Pancreas (tissue), 10 donors: ENCODE measurements around the gene CNPY3. TPM values are rescaled to one million over a fixed set of nuclear protein-coding genes. Genes with fewer than 3 reads are reported as not detected.
"Not testable (repeated sequence)": the region's sequence is repeated elsewhere in the genome, so short reads cannot be mapped to it uniquely, and the experiment has no call there.

Experiments used
- ATAC-seq, 4 donors: fragments of 200-7000 bp; cut with Tn5 transposase; one replicate each; pipeline versions ENCODE4 v1.8.0 to v1.9.1; 2020; ENCODE audit warnings: mild to moderate bottlenecking in 4 of 4, moderate library complexity in 4 of 4
- DNase-seq, 6 donors: peaks; one replicate each; pipeline ENCODE4 v3.0.0-alpha.2; 2020
- FAIRE-seq: peaks from 2 replicates; lab custom pipeline; 2012; peaks lifted over from hg19 to GRCh38; lab: Jason Lieb, UNC
- H3K27ac ChIP-seq, 4 donors: fragments of 200-600 bp; sonication (generic); 1 replicate in 3 of 4; 2 replicates in 1 of 4; pipeline versions ENCODE4 v1.5.0 to v1.8.0; 2020
- H3K27me3 ChIP-seq, 4 donors: fragments of 200-600 bp; one replicate each; pipeline ENCODE4 v1.8.0; 2021
- H3K36me3 ChIP-seq, 3 donors: fragments of 200-600 bp; sonication (generic) in 1 of 3; one replicate each; pipeline versions ENCODE4 v1.5.0 to v1.8.0; 2020 to 2021
- H3K4me1 ChIP-seq, 3 donors: fragments of 200-600 bp; one replicate each; pipeline ENCODE4 v1.8.0; 2021
- H3K4me3 ChIP-seq, 4 donors: fragments of 200-600 bp; sonication (generic) in 2 of 4; one replicate each; pipeline versions ENCODE4 v1.5.0 to v1.8.0; 2020 to 2021
- H3K9me3 ChIP-seq, 4 donors: fragments of 200-600 bp; one replicate each; pipeline ENCODE4 v1.8.0; 2021
- CTCF ChIP-seq, 4 donors: fragments of 200-600 bp; sonication (generic) in 3 of 4; IDR thresholded peaks; one replicate each; pipeline versions ENCODE4 v1.5.0 to v1.8.0; 2021; ENCODE audit warnings: antibody characterized with exemption in 4 of 4
- WGBS, 2 donors: extraction: QIAGEN DNeasy Blood & Tissue Kit; methylation state at CpG; one replicate each; pipeline ENCODE4 v1.1.7; 2013; 5-methylcytosine and 5-hydroxymethylcytosine counted together
- intact Hi-C, 3 donors: fragments of 100-400 bp; cut with DNase I; formaldehyde crosslinking; loops; one replicate each; pipeline versions ENCODE4 v1.11.1 to v1.14.2; 2022
- polyA plus RNA-seq, 2 donors: library from polyadenylated mRNA; stranded (reverse); fragments of 200-250 nt; gene quantifications; one replicate each; pipeline ENCODE4 v1.2.3, GENCODE V29; 2013
- total RNA-seq, 6 donors: library from RNA; stranded (reverse); fragmentation: NEBNext Ultra II Directional in 4 of 6; extraction: Animal tissue kit (Norgen Biotek cat#: 25700) in 4 of 6; gene quantifications; one replicate each; pipeline versions ENCODE4 v1.2.1 to v1.2.4, GENCODE V29; 2021 to 2023
- donor health status: healthy with polysubstance abuse.
- donor health status: DM: no; HTN: no; CAD: no; lungs with moderate emphysema.
- donor health status: DM: no; HTN: no; CAD: no.
- donor health status: control.
- donor health status: control.
- donor health status: Bipolar disorder and iron deficiency.
- donor health status: DM: yes; HTN: yes; CAD: no.
- donor health status: DM: no; HTN: no; CAD: no.
- donor health status: DM: no; HTN: no; CAD: no.
- donor health status: DM: yes; HTN: yes; CAD: no.

CNPY3 gene
- total and polyA plus RNA-seq, 8 donors: 28.3 to 59.7 (median 38.1) TPM

- no peak for FAIRE-seq
- H3K27me3 ChIP-seq: no peaks in the 10 kb centered on the region
- 0% methylated on average over 63 of the region's 63 CpGs for WGBS, 2 donors
Measured at GRCh38 chr6:42890311-42891198, 38.7 kb upstream of the CNPY3 start.

GRCh38 chr6:42891199-42891722, 38.0 kb upstream of the CNPY3 start:
- no peak for DNase-seq
- Histone ChIP-seq H3K36me3 (no peaks in the 10 kb centered on the region), H3K27ac (peak overlapping the region; percentile 84 to 89 (median 86)), H3K4me1 (peaks cover 0 to 5% (median 3%) of the 10 kb centered on the region in 3 donors), H3K27me3 (no peaks in the 10 kb centered on the region), H3K4me3 (peak overlapping the region; percentile 69 to 96 (median 89)), H3K9me3 (no peaks in the 10 kb centered on the region)
- TF ChIP-seq CTCF (IDR thresholded peaks at IDR 0.05): no peak
- FAIRE-seq: no peak
- intact Hi-C loops: no loop called here
- ATAC-seq: no peak
- 28 to 31% methylated on average over 17 of the region's 17 CpGs for WGBS, 2 donors

More at GRCh38 chr6:42890311-42891198, 38.7 kb upstream of the CNPY3 start:
- Histone ChIP-seq H3K9me3 (no peaks in the 10 kb centered on the region), H3K27ac (peak overlapping the region; percentile 84 to 89 (median 86)), H3K36me3 (peaks cover 0 to 7% (median 6%) of the 10 kb centered on the region in 3 donors), H3K4me3 (peak overlapping the region; percentile 69 to 96 (median 89)), H3K4me1 (peaks cover 0 to 5% (median 3%) of the 10 kb centered on the region in 3 donors)
- ATAC-seq: peak; percentile 98 to 100 (median 99)
- intact Hi-C loops: no loop called here
- no peak for TF ChIP-seq CTCF (IDR thresholded peaks at IDR 0.05)
- DNase-seq: peak; percentile 85 to 95 (median 92)

GRCh38 chr6:42894041-42894828, 35.0 kb upstream of the CNPY3 start:
- H3K4me3 ChIP-seq, FAIRE-seq, H3K27ac ChIP-seq, intact Hi-C loops, H3K9me3 ChIP-seq, H3K4me1 ChIP-seq, ATAC-seq, DNase-seq, H3K36me3 ChIP-seq, H3K27me3 ChIP-seq: not testable (repeated sequence)
- WGBS, 2 donors: 53 to 54% methylated on average over 19 of the region's 19 CpGs

- intact Hi-C loops: no loop called here
- H3K36me3 ChIP-seq: no peaks in the 10 kb centered on the region
- FAIRE-seq (no peak), ATAC-seq (no peak), DNase-seq (no peak)
- WGBS, 2 donors: 73 to 80% methylated on average over 10 of the region's 10 CpGs
- H3K27me3 ChIP-seq: no peaks in the 10 kb centered on the region
- no peak overlapping the region for H3K27ac ChIP-seq
- H3K9me3 ChIP-seq: no peaks in the 10 kb centered on the region
- no peak for TF ChIP-seq CTCF (IDR thresholded peaks at IDR 0.05)
- no peaks in the 10 kb centered on the region for H3K4me1 ChIP-seq
- H3K4me3 ChIP-seq: no peak overlapping the region
Measured at GRCh38 chr6:42896178-42896719, 33.0 kb upstream of the CNPY3 start.

GRCh38 chr6:42898891-42899361, 30.4 kb upstream of the CNPY3 start:
- intact Hi-C loops: no loop called here
- Histone ChIP-seq H3K9me3 (no peaks in the 10 kb centered on the region), H3K4me1 (peaks cover 4 to 16% (median 9%) of the 10 kb centered on the region in 3 donors), H3K27ac (no peak overlapping the region), H3K4me3 (no peak overlapping the region), H3K27me3 (no peaks in the 10 kb centered on the region), H3K36me3 (no peaks in the 10 kb centered on the region)
- DNase-seq (peak in 4 of 6 donors; percentile 51 to 70 (median 54)), ATAC-seq (no peak), FAIRE-seq (peak; percentile 91)
- TF ChIP-seq CTCF (IDR thresholded peaks at IDR 0.05): peak; percentile 56 to 75 (median 58)
- 9 to 10% methylated on average over 10 of the region's 10 CpGs for WGBS, 2 donors
